Limb (tissue), 2 donors: ENCODE measurements around the gene SNRK.

Experiments used
- DNase-seq, 2 donors: peaks; one replicate each; pipeline ENCODE4 v3.0.0-alpha.2; 2016; ENCODE audit errors: extremely low spot score in 2 of 2

The SNRK gene

DNA sequence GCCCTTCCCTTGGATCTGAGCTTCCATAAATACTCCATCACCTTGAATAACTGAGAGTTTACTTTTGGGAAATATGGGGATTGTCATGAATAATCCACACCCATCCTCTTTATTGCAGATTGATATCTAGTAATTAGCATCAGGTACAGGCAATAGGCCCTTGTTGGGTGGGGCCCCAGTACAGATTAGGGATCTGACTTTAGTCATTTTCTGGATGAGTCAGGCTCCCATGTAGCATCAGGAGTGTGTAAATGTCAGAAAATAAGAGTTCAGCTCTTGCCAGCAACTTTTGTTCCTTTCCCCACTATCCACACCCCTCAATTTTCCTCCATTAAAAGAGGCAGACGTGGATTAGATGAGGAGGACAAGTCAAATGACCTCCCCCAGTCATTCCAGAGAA lies 17.7 kb upstream of the SNRK start:
- no peak for DNase-seq

DNA sequence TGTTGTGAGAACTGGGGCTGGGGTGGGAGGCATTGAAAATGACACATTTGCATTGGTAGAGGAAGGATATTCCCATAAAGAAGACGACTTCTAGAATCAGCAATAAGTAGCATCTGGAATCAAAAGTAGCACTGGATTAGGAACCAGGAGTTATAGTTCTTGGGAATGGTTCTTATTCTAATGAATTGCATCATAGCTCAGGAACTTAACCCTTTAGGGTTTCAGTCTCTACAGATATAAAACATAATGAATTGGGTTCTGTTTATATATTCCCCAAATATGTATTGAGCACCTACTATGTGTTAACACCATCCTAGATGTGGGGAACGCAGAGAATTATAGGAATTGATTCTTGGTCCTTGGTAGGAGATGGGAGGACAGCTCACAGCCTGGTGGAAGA lies 16.3 kb upstream of the SNRK start:
- no peak for DNase-seq

DNA sequence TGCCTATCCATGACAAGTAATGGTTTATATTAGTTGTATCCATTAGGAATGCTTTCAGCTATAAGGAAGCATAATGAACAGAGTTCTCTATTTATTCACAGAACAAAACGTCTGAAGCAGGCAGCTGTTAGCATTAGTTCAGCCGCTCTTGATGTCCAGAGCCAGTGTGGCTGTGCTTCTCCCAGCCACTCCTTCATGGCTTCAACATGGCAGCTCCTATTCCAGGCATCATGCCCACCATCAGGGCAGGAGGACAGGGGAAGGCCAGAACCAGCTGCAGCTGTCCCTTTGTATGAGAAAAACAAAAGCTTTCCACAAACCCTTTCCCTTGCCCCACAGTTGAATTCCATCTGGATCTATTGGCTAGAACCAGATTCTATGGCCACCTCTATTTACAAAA lies 12.9 kb upstream of the SNRK start:
- DNase-seq, result peak in 1 of 2 donors; percentile 47

DNA sequence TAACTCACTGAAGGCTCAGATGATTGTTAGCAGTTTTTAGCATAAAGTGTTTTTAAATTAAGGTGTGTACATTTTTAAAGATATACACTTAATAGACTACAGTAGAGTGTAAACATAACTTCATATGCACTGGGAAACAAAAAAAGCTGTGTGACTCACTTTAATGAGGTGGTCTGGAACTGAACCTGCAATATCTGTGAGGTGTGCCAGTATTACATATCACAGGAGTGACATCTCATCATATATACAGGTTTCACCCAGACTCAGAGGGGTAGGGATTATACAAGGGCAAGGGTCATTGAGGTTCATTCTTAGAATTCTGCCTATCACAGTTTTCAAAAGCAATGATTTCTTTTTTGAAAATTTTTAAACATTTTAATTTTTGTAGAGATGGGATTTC lies 7.3 kb upstream of the SNRK start:
- DNase-seq, result no peak

DNA sequence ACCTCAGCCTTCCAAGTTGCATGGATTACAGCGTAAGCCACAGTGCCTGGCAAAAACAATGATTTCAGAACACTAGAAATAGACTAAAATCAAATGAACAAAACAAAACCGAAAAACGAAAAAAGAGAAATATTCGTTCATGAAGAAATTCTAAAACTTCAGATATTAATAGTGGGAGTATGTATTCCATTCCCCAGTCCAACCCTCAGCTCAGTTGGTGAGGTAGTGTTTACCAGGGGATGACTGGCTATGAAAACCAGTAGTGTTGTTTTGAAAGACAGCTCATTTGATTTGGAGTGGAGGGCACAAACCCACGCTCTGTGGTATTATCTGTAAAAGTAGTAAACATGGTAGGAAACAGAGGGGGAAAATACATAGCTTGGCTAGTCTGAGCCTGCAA lies 6.8 kb upstream of the SNRK start:
- DNase-seq, result no peak

DNA sequence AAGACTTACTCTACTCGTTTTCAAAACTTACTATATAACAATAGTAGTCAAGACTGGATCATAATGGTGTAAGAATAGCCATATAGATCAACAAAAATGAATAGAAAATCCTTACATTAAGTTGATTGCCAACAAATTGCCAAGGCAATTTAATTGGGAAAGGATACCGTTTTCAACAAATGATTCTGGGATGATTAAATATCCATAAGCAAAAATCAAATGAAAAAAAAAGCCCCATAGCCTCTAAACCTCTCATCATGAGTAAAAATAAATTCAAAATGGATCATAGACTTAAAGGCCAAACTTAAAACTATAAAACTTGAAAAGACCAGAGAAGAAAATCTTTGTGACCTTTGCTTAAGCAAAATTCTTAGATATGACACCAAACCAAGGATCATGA lies 5.3 kb upstream of the SNRK start:
- no peak for DNase-seq

DNA sequence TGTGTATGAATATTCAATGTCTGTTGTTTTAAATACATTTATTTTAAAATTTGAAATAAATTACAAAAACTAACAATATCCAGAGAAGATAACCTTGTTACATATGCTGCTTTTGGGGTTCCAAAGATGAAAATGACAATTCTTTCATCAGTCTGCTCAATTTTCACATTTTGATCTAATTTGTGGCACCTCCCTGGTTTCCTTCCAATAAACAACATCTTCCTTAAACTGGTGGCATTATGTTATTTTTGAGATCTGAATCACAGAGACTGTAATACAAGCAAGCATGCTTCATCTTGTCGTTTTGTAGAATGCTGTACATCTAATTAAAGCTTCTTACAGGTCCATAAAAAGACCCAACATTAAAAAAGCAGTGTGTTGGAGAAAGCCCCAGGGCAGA lies 2.2 kb upstream of the SNRK start:
- DNase-seq, result no peak

DNA sequence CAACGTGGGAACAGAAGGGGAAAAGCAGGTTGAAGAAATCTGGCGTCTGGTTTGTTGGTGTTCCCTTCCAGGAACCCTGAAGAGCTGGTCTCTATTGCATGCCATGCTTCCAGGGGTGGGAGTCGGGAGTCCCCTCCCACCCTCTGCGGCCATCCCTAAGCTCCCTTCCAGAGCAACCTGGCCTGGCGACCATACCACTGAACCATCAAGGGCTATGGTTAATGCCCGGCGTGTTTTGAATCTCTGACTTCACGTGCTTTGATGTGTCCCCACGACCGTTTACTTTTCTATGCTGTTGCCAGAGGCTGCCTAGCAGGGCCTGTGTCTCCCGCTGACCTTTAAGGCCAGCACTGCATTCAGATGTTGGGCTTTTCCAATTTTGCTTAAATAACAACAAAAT lies 696 bp upstream of the SNRK start:
- no peak for DNase-seq

DNA sequence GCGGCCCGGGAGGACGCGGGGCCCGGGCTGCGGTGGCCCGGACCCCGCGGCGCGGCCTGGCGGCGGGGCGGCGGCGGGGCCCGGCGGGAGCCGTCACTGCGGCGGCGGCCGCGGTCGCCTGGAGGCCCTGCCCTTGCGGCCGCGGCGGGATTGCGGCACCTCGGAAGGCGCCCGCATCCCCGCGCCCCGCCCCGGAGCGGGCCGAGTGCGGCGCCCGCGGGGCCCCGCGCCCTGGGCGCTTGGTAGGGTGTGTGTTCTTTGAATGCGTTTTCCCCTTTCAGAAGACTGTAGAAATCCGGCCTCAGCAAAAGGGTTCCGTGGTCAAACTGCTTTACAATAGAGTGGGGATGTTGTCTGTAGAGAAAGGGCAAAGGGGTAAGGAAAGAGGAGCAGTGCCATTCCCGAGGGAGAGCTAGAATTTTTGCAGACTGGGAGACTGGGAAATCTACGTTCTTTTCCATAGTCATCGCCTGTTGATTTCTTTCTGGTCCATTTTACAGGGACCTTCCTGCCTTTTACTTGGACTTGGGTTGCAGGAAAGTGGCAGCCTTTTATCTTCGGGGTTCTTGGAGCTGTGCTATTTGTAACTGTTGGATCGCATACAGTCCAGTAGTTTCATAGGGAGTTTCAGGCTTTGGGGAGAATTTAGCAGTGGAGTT lies 630 bp downstream of the SNRK start:
- peak in 1 of 2 donors; percentile 59 for DNase-seq

DNA sequence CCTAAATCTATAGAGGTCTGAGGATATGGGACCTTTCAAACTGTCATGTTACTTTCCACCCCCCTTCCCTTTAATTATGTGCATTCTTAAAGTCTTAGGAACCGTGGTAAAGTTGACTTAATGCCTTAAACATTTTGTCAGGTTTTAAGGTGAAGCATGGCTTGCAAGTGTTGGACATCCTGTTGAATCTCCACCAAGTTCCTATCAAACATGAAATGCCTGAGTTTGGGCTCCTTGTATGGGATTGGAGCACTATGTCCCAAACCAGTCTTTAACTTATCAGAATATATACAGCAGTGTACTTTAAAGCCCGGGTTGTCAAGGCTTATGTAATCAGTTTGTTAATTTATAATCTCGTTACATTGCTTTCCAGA lies 1.1 kb downstream of the SNRK start:
- DNase-seq, result no peak

DNA sequence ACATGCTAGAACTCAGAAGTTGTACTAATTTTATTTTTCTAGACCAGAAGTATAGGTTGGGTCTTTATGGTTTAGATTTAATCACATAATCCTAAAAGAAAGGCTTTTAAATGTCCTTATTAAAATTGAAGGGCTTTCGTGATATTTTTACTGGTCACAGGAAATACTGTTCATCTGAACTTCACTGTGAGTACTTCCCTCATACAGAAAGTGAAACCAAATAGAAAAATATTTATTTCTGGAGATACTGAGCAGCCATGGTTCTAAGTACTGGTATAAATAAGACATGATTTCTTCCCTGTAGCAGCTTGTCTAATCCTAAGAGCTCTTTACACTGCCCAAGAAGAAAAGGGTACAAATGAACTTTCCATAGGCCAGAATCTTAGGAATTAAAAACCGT lies 2.0 kb downstream of the SNRK start:
- no peak for DNase-seq

DNA sequence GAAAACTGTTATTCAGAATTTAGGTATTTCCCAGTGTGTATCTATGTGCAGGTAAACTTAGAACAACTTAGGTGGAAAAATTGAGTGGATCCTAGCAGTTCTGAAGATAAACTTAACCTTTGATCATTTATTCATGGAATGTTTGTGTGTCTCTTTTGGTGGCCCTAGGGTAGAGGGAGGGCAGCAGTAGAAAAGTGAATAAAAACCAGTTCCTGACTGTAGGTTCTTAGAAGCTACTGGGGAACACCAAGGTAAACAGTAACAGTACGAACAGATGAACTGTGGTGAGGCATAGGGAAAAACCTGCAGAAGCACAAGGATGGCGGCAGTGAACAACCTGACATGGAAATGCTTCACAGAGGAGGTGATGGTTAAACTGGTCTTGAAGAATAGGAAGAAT lies 2.5 kb downstream of the SNRK start:
- no peak for DNase-seq

DNA sequence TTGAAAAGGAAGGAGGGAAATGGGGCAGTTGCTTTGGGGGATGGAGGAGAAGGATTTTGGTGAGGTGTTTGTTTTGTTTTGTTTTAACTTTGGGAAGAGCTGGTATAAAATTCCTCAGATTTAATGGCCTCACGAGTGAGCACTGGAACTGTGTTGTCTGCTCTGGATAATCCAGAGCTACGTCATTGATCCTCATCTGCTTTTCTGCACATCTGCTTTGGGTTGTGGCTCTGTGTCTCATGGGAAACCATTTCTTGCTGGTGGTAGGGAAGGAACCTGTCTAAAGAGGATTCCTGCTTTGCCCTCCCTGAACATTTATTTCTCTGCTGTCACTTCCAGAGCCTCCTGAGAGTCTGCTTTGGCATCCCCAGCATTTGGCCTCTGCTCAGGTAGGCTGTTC lies 3.1 kb downstream of the SNRK start:
- DNase-seq, result no peak

DNA sequence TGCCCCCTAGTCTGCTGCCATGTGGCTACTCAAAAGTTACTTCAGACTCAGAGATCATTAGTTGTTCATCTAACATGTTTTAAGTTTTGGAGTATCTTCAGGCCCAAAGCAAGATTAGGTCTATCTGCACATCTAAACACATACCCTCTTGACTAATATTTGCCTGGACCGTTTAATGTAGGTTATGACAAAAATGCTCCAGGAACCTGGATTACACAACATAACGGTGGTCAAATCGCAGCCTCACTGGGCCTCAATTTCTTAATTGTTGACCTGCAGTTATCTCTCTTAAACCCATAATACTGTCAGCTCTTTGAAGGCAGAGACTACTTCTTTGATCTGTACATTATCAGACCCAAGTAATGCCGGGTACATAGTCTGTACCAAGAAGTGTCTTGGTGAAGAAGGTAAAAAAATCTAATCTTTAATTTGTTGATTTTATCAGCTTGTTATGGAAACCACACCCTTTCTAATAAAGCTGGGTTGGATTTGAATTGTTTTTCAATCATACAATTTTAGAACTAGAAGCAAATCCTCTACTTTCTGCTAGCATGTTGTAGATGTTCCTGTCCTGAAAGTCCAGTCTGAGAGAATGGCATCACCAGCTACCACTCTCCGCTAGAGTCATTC lies 3.6 kb downstream of the SNRK start:
- no peak for DNase-seq

DNA sequence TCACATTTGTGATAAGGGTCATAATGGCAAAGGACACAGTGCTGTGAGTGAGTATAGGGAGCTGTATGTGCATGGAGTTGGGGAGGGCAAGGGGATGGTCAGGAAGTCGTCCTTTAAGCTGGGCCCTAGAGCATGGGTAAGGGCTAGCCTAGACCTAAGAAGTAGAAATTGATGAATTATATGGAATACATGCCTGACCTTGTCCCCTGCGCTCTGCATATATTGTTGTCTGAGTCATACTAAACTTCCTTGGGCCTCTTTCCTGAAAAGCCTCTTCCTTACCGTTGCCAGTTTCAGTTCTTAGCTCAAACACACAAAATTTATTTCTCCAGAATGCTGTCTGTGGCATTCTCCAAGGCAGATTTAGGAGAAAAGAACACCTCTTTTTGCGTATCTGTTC lies 4.6 kb downstream of the SNRK start:
- DNase-seq, result no peak

DNA sequence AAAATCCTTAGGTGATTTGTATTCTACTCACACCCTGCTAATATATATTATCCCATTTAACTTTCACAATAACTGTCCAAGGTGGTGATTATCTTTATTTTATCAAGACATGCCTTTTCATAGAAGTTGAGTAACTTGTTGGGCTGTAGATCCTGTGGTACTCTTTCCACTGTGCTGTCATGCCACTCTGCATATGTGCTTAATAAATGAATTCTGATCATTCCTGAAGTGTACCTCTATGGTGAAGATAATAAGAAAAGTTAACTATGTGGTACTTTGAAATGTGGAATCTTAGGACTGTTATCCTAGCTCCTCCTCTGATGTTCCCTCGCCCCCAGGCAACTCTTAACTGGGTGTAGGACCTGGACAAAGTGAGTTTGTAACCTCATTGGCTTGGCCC lies 5.2 kb downstream of the SNRK start:
- DNase-seq, result no peak

DNA sequence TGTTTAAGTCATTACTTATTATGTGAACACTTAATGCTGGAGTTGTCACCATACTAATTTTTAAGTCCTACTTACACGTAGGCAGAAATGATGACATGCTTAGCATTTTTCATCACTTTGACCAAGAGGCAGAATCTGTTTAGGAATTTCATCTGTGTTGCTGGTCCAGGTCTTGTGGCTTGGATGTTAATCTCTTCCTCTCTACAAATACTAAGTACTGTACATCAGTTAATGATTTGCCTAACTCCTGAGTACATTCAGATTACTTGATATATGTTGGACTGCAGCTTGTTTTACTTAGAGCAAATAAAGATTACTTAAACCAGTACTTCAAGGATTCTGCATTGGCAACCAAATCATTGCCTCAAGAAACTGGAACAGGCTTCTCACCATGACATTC lies 8.6 kb downstream of the SNRK start:
- no peak for DNase-seq

DNA sequence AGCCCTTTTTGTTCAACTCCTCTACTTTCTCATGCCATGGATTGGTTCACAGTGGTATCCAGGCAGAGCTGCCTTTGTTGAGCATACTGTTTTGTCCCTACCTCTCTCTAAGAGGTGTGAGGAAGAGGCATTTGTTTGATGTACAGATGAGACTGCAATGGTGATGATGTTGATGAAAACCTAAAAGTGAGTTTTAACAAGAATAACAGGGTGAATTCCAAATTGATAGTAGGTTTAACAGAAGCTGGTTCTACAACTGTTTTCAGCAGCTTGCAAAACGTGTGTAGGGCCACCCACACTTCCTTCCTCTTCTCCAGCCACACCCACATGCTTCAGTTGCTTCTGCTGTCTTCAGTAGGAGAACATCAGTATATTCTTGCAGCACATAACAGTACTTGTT lies 10.2 kb downstream of the SNRK start:
- no peak for DNase-seq

DNA sequence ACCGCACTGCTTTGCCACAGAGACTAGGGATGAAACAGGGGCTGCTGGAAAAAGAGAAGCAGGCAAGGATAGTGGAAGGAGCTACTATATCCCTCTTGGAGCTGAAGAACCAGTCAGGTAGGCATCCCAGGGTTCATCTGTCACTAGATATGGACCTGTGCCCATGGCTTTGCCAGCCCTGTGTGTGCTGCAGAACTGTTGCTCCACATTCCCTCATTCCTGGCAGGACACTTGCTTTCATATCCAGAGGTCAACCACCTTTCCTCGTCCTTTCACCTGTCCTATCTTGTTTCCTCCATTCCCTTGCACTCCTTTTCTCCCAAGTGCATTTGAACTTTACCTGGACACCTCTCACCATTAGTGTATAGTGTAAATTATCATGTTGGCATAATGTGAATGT lies 12.0 kb downstream of the SNRK start:
- no peak for DNase-seq

DNA sequence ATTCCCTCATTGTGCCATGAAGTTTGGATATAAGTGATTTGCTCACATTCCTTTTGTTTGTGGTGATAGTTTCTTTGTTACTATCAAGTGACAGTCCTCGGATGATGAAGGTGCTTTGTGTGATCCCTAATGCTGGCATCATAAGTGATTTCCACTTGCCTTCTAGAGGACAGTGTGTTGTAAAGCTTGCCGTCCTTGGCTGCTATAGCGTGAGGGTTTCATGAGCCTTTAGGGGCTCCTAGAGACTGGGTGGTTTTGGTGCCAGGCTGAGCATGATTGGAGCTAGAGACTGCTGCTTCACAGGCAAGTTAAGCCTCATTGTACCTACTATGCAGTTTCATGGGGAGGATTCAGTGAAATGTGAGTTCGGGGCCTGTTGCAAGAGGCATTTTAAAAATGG lies 12.4 kb downstream of the SNRK start:
- no peak for DNase-seq

DNA sequence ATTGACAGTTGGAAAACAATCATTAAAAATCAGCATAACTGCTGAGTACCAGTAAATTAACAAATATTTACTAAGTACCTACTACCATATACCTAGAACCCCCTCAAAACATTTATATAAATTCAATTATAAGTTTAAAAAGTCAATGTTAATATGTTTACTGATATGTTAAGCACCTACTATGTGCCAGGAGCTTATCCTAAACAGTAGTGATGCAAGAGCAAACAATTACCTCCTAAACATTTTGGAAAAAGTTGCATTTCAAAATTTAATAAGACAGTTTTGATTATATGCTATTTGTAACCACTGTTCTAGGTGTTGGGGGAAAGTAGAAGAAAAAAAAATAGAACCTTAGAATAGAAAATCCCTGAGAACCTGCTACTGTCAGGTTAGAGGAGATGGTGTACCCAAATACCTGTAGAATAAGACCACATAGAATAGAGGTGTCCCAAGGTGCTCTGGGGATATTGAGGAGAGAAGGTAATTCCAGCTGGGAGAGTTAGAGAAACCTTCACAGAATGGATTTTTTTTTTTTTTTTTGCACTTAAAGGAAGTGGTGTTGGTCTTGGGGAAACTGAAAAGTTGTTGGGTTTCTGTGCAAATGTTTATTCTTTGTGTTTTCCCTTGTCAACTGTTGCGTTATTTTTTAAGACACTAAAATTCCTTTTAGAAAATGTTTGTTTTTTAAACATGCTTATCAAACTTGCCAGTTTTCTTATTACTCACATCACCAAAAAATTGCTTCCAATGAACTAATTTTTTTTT lies 16.0 kb downstream of the SNRK start:
- no peak for DNase-seq

DNA sequence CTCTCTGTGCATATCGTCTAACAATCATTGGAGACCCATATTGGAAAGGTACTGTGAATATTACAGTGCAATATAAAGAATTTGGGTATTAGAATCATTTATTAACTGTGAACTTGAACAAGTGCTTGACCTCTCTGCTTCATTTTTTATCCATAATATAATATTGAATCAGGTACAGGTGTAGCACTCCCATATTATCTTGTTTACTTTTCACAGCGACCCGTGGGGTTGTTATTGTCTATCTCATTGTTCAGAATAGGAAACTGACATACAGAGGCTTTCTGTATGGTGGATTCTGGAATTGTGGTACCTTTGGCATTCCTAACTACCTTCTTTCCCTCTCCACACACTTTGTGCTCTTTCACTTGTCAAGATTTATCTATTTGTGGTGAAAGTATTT lies 17.8 kb downstream of the SNRK start:
- DNase-seq, result no peak

DNA sequence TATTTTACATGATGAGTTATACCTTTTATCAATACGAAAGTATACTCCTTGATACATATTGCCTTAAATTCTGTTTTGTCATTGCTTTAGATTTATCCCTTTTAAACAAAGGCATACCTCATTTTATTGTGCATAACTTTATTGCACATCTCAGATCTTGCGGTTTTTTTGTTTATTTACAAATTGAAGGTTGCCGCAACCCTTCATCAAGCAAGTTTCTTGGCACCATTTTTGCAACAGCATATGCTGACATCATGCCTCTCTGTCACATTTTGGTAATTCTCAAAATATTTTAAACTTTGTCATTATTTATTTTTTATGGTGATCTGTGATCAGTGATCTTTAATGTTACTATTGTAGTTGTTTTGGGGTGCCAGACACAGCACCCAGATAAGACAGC lies 20.9 kb downstream of the SNRK start:
- no peak for DNase-seq
